Measurements from ENCODE around the gene PTPN11. TPM values are rescaled to one million over a fixed set of nuclear protein-coding genes. Genes with fewer than 3 reads are reported as not detected.
"Not testable (repeated sequence)": the region's sequence is repeated elsewhere in the genome, so short reads cannot be mapped to it uniquely, and the experiment has no call there.

Gene PTPN11
- polyA plus RNA-seq, 3 donors = 11.1 to 41.9 (median 28.8) TPM

GRCh38 chr12:112517730-112518364 lies 99.1 kb downstream of the PTPN11 start:
- Histone ChIP-seq H3K9me3 (replicated peaks in 1 of 2; ENCODE audit: control insufficient read depth in 1 of 2, insufficient read depth in 1 of 2, low read length in 2 of 2) (no peaks in the 10 kb centered on the region), H3K36me3 (replicated peaks in 1 of 2; ENCODE audit: control insufficient read depth in 1 of 2, insufficient read depth in 2 of 2, low read length in 2 of 2) (no peaks in the 10 kb centered on the region), H3K27ac (ENCODE audit: low read depth in 1 of 2, low read length in 2 of 2) (no peak overlapping the region), H2AFZ (ENCODE audit: insufficient read depth, low read depth, low read length, poor library complexity, severe bottlenecking) (no peak overlapping the region), H3K4me3 (replicated peaks in 1 of 3; ENCODE audit: low read depth in 2 of 3, low read length in 3 of 3) (no peak overlapping the region), H3K4me1 (ENCODE audit: control insufficient read depth in 1 of 2, insufficient read depth in 2 of 2, low read length in 2 of 2) (no peaks in the 10 kb centered on the region), H3K79me2 (ENCODE audit: insufficient read depth, low read length) (no peaks in the 10 kb centered on the region), H4K20me1 (ENCODE audit: insufficient read depth, low read length) (no peaks in the 10 kb centered on the region), H3K4me2 (replicated peaks; ENCODE audit: extremely low read depth, low read length, poor library complexity, severe bottlenecking) (no peak overlapping the region), H3K27me3 (ENCODE audit: control insufficient read depth in 2 of 2, insufficient read depth in 2 of 2, low read length in 2 of 2) (no peaks in the 10 kb centered on the region), H3K9ac (ENCODE audit: insufficient read depth, low read length, poor library complexity, severe bottlenecking) (no peak overlapping the region)
- Mint-ChIP-seq H3K4me1 (no peaks in the 10 kb centered on the region), H3K9me3 (no peaks in the 10 kb centered on the region), H3K27ac (no peak overlapping the region), H3K36me3 (no peaks in the 10 kb centered on the region), H3K27me3 (ENCODE audit: low read depth in 3 of 3) (peaks cover 0 to 5% (median 3%) of the 10 kb centered on the region in 3 donors), H3K4me3 (no peak overlapping the region)
- intact Hi-C loops (cut with micrococcal nuclease) = no loop called here
- no peak for DNase-seq
- no CpG with 5 or more reads among the region's 7 CpGs for WGBS (ENCODE audit: insufficient coverage)
- TF ChIP-seq CTCF (IDR thresholded peaks at IDR 0.05) = no peak

GRCh38 chr12:112518365-112518735 lies 99.6 kb downstream of the PTPN11 start:
- Mint-ChIP-seq H3K4me3 (no peak overlapping the region), H3K4me1 (no peaks in the 10 kb centered on the region), H3K36me3 (no peaks in the 10 kb centered on the region), H3K27ac (no peak overlapping the region), H3K27me3 (ENCODE audit: low read depth in 3 of 3) (peaks cover 0 to 6% (median 3%) of the 10 kb centered on the region in 3 donors), H3K9me3 (no peaks in the 10 kb centered on the region)
- DNase-seq = no peak
- no peaks in the 10 kb centered on the region for H3K9me3 ChIP-seq (replicated peaks in 1 of 2; ENCODE audit: control insufficient read depth in 1 of 2, insufficient read depth in 1 of 2, low read length in 2 of 2)
- no peaks in the 10 kb centered on the region for H3K36me3 ChIP-seq (replicated peaks in 1 of 2; ENCODE audit: control insufficient read depth in 1 of 2, insufficient read depth in 2 of 2, low read length in 2 of 2)
- no peaks in the 10 kb centered on the region for H3K79me2 ChIP-seq (ENCODE audit: insufficient read depth, low read length)
- H2AFZ ChIP-seq (ENCODE audit: insufficient read depth, low read depth, low read length, poor library complexity, severe bottlenecking) = no peak overlapping the region
- no peak overlapping the region for H3K4me2 ChIP-seq (replicated peaks; ENCODE audit: extremely low read depth, low read length, poor library complexity, severe bottlenecking)
- no peak for TF ChIP-seq CTCF (IDR thresholded peaks at IDR 0.05)
- intact Hi-C loops (cut with micrococcal nuclease) = no loop called here
- no peak overlapping the region for H3K9ac ChIP-seq (ENCODE audit: insufficient read depth, low read length, poor library complexity, severe bottlenecking)
- no peak overlapping the region for H3K4me3 ChIP-seq (replicated peaks in 1 of 3; ENCODE audit: low read depth in 2 of 3, low read length in 3 of 3)
- no peaks in the 10 kb centered on the region for H4K20me1 ChIP-seq (ENCODE audit: insufficient read depth, low read length)
- H3K4me1 ChIP-seq (ENCODE audit: control insufficient read depth in 1 of 2, insufficient read depth in 2 of 2, low read length in 2 of 2) = no peaks in the 10 kb centered on the region
- 100% methylated on average over 3 of the region's 7 CpGs for WGBS (ENCODE audit: insufficient coverage)
- H3K27me3 ChIP-seq (ENCODE audit: control insufficient read depth in 2 of 2, insufficient read depth in 2 of 2, low read length in 2 of 2) = no peaks in the 10 kb centered on the region
- no peak overlapping the region for H3K27ac ChIP-seq (ENCODE audit: low read depth in 1 of 2, low read length in 2 of 2)

- H3K9me3 Mint-ChIP-seq; H3K9me3 ChIP-seq (replicated peaks in 1 of 2; ENCODE audit: control insufficient read depth in 1 of 2, insufficient read depth in 1 of 2, low read length in 2 of 2); H2AFZ ChIP-seq (ENCODE audit: insufficient read depth, low read depth, low read length, poor library complexity, severe bottlenecking); H3K4me3 Mint-ChIP-seq; H3K27ac ChIP-seq (ENCODE audit: low read depth in 1 of 2, low read length in 2 of 2); H4K20me1 ChIP-seq (ENCODE audit: insufficient read depth, low read length); H3K36me3 Mint-ChIP-seq; DNase-seq; H3K27me3 ChIP-seq (ENCODE audit: control insufficient read depth in 2 of 2, insufficient read depth in 2 of 2, low read length in 2 of 2); intact Hi-C loops (cut with micrococcal nuclease); H3K4me2 ChIP-seq (replicated peaks; ENCODE audit: extremely low read depth, low read length, poor library complexity, severe bottlenecking); H3K36me3 ChIP-seq (replicated peaks in 1 of 2; ENCODE audit: control insufficient read depth in 1 of 2, insufficient read depth in 2 of 2, low read length in 2 of 2); H3K27me3 Mint-ChIP-seq (ENCODE audit: low read depth in 3 of 3); H3K4me1 Mint-ChIP-seq; H3K4me1 ChIP-seq (ENCODE audit: control insufficient read depth in 1 of 2, insufficient read depth in 2 of 2, low read length in 2 of 2); H3K79me2 ChIP-seq (ENCODE audit: insufficient read depth, low read length); H3K27ac Mint-ChIP-seq; H3K4me3 ChIP-seq (replicated peaks in 1 of 3; ENCODE audit: low read depth in 2 of 3, low read length in 3 of 3); H3K9ac ChIP-seq (ENCODE audit: insufficient read depth, low read length, poor library complexity, severe bottlenecking): not testable (repeated sequence)
- 93% methylated on average over 26 of the region's 26 CpGs for WGBS (ENCODE audit: insufficient coverage)
Measured at GRCh38 chr12:112519841-112520340, 101.1 kb downstream of the PTPN11 start.

Measured in CD14-positive monocyte (primary cell).